ENCODE data around the gene MVB12B.
"Not testable (repeated sequence)": the region's sequence is repeated elsewhere in the genome, so short reads cannot be mapped to it uniquely, and the experiment has no call there.

Gene MVB12B, protein sequence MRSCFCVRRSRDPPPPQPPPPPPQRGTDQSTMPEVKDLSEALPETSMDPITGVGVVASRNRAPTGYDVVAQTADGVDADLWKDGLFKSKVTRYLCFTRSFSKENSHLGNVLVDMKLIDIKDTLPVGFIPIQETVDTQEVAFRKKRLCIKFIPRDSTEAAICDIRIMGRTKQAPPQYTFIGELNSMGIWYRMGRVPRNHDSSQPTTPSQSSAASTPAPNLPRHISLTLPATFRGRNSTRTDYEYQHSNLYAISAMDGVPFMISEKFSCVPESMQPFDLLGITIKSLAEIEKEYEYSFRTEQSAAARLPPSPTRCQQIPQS

DNA sequence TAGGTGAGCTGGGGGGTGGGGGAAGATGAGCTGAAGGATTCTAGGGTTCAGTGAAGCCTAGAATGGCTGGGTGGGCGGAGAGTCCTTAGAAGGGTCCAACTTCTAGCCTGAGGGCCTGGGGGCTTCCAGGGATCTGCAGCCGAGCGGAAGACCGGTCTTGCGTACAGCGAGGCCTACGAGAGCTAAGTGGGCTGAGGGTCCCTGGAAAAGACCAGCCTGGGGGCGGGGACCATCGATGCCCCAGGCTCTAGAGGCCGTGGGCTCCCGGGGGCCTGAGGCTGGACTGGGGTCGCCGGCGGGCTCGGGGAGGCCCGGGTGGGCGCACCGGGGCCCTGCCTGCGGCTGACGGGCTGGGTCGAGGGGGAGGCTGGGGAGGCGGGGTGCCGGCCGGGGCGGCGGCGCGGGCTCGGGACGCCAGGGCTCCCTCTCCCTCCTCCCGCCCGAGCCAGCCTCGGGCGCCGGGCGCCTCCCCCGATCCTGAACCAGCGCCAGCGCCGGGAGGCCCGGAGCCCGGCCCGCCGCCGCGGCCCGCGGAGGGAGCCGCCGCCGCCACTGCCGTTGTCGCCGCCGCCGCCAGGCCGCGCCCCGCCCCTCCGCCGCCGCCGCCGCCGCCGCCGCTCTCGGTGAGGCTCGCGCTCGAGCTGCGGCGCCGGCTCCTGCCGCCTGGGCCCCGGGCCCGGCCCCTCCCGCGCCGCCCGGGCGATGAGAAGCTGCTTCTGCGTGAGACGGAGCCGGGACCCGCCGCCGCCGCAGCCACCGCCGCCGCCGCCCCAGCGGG lies at the start of gene MVB12B:
MVB12B (plus strand) TSS at position 602 of the 778 bp plus-strand sequence; CDS start at position 703, 101 bp downstream.
- peak; percentile 57 for DNase-seq

DNA sequence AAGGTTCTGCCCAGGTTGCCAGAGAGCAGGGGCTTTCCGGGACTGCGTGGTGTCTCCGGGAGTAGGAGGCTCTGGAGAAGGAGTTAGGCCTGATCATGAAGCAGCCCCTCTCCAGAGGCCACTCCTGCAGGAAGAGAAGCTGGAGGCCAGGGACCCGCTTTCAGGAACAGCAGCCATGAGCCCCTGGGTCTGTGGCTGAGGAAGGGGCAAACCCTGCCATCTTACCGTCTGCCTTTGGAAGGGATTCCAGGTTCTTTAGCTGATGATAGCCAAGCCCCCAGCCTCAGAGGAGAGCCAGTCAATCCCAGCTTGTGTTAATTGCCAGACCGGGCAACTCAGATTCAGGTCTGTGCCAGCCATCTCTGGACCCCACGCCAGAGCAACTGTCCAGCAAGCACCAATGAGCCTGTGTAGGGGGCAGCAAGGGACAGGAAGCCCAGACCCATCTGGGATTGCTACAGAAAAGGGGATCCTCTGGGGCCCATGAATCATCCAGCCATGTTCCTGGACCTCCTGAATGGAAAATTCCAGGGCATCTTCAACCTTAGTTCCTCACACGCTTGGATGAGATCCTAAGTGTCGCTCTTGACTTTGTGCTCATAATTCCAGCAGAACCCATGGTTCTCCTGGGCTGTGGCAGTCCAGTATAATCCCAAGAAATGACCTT lies 42.7 kb upstream of the MVB12B start:
- no peak for DNase-seq

DNA sequence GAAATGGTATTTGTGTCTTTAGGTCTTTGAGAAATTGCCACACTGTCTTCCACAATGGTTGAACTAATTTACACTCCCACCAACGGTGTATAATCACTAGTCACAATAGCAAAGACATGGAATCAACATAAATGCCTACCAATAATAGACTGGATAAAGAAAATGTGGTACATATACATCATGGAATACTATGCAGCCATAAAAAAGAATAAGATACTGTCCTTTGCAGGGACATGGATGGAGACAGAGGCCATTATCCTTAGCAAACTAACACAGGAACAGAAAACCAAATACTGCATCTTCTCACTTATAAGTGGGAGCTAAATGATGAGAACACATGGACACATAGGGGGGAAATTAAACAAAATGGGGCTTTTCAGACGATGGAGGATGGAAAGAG lies 41.0 kb upstream of the MVB12B start:
- DNase-seq = not testable (repeated sequence)

DNA sequence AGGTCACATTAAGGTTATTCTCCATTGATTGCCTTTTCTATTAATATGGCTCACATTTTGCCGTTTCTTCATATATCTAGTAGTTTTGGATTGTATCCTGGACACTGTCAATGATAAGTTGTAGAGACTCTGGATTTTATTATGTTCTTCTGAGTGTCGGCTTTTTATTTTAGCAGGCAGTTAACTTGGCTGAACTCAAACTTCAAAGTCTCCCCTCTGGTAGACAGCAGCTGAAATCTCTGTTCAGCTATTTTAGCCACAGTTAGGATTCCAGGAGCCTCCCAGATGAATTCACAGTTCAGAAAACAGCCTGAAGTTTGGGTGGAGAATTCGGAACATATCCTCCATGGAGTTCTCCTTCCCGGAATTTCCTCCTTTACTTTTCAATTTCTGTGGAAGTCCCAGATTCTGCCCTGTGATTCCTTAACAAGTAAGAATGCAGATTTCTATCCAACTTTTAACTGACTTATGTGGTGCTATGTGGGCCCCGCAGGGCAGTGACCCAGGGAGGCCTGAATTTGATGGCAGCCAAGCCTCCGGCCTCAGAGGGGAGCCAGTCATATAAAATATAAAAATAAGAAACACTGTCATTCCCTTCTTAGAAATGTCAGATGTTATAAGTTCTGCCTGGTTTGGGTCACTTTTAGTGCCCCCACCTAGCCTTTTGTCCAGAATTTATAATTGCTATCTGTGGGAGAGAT lies 39.3 kb upstream of the MVB12B start:
- no peak for DNase-seq

DNA sequence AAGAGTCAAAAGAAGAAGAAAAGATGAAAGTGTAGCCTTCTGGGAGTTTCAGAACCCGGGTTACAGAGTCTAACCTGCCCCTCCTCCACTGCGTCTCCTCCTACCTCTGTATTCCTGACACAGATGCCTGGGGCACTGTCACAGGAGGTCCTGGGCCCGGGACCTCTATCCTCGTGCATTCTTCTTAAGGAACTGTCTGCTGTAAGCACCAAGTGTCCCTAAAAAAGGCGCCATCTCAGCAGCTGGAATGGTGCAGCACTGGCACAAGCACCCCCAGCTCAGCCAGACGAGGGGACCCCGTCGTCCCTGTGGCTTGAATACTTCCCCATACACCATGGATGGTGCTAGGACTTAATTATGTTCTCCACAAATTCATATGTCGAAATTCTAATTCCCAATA lies 35.8 kb upstream of the MVB12B start:
- no peak for DNase-seq

DNA sequence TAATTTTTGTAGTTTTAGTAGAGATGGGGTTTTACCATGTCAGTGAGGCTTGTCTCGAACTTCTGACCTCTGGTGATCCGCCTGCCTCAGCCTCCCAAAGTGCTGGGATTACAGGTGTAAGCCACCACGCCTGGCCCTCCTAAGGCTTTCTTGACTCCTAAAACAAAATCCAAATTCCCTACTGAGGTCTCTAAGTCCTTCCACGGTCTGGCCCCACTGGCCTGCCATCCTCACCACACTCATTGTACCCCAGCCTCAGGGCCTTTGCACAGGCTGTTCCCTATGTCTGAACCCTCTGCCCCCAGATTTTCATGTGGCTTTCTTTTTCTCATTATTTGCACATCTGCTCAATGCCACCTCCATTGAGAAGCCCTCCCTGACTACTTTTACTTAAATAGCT lies 34.7 kb upstream of the MVB12B start:
- no peak for DNase-seq

DNA sequence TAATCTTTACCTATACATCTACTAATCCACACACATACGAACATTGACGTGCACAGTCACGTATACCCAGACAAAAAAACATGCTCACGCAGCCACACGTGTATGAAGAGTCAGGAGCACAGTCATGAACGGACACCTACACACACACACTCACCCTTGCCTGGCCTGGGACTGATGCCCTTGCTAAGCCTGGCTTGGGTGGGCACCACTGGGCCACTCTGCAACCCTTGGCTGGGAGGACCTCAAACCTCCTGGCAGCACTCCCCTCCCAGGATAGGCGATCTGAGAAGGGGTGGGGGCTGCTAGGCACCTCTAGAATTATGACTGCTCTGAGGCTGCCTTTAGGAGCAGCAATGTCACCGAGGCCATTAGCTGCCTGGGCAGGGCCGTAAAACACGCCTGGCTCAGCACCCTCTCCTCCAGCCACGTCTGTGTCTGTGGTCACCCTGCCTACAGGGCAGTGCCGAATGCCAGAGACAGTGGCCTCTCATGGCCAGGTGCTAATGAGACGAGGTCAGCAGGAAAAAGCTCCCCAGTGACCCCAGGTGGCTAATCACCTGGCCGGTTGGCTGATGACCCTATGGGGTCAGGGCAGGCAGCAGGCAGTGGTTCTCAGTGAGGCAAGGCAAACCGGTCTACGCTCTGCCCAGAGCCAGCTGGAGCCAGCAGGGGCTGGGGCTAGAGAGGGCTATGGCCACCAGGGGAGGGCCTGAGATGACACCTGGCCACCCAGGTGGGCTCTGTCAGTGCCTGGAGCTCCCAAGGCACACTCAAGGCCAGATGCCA lies 33.7 kb upstream of the MVB12B start:
- DNase-seq = no peak

DNA sequence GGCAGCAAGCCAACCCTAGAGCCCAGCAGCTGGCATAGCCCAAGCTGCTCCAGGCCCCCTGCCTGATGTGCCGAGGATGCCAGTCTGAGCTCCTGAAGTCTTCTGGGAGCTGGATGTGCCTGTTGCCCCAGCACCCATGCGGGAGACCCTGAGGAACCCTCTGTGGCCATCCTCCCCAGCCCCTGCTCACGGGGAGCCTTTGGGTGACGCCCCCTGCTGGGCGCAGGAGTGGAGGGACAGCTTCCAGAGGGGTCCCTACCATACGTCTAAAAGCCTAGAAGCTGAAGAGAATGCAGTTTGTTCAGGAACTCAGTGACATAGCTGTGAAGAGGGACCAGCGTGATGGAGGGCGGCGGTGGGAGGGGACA lies 33.1 kb upstream of the MVB12B start:
- DNase-seq = no peak

DNA sequence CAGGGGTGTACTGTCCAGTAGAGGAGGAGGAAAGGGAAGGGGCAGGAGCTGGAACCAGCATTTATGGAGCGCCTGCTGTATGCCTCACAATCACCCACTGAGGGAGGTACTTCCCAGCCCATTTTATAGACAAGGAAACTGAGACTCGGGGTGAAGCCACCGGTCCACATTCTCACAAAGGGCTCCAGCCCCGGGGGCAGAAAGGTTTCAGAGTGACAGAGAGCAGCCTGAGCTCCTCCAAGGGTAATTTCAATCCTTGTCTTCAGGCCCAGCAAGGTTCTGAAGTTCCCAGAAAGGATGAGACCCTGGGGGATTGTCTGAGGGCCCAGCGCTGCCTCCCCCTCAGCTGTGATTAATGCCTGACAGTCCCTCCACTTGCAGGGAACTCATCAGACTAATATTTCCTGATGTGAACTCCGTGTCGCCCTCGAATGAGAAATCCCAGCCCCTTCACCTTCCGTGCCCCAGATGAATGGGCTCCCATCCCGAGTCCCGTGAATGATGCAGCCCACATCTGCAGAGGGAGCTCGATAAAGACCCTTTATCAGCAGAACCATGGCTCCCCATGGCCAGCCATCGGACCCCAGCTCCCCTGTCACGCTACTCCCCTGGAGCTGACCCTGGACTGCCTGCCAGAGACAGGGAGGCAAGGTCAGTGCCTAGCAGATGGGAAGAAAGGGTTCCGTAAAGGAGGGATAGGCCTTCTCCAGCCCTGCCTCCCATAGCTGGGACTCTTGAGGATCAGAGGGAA lies 32.1 kb upstream of the MVB12B start:
- no peak for DNase-seq

DNA sequence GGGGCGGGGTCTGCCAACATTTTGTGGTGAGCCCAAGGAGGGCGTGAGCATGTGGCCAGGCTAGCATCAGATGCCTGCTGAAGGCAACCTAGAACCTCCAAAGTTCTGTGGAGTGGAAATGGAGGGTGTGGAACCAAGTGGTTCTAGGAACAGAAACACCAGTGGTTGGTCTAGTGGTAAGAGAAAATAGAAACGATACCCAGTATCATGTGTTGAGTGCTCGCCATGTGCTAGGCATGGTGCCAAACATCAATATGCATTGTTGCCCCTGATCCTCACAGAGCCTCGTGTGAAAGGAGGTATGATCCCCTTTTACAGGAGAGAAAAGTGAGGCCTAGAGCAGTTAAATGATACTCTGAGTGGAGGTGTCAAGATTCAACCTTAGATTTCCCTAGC lies 31.5 kb upstream of the MVB12B start:
- DNase-seq = no peak

DNA sequence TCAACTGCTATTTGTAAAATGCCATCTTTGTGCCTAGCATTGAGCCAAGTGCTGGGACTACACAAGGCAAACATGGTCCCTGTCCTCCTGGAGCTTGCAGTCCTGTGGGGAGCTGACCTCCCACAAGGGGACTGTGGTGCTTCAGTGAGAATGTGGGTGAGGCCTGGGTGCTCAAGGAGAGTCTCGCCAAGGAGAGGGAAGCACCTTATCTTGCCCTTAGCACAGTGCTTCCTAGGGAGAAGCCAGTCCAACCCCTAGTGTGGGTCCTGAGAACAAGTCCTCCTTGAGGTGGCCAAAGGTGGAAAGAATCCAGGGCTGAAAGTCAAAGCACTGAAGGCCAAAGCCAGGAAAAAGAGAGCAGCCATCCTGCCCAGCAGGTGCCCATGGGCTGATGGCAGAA lies 31.1 kb upstream of the MVB12B start:
- no peak for DNase-seq

DNA sequence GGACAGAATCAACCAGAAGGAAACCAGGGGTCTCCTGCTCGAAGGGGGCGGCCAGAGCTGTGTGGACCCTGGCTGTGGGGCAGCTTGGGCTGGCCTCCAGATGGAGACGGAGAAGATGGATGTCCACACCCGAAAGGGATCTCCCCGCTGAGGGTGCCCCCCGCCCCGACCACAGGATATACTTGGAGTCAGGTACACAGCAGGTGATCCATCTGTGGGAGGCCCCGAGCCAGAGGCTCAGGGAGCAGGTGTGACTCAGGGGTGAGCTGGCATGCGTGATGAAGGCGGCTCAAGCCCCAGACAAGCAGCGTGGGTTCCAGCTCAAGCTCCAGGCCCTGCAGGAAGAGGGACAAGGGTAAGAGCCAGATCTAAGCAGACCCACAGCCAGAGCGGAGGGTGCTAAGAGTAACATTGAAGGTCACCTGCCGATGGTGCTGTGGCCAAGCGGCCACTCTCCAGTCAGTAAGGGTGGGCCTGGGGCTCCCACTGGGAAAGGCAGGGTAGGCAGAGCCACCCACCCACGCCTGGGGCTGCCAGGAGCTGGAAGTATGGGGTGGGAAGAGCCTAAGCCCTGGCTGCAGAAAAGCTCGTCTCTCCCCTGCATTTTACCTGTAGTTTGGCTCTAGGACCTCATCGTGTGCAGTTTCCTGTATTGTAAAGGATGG lies 30.6 kb upstream of the MVB12B start:
- no peak for DNase-seq

DNA sequence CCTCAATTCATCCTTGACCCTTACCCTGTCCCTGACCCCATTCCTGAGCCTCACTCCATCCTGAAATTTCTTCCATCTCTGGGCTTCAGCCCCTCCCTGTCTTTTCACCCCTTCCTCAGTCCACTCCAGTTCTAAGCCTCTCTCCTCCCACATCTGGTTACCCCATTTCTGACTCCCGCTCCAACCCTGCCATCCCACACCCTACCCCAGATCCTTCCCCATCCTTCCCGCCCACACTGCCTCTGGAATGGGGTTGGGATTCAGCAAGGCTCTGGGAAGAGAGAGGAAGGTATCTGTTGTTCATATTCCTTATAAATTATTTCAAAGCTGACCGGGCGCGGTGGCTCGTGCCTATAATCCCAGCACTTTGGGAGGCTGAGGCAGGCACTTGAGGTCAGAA lies 29.9 kb upstream of the MVB12B start:
- DNase-seq = no peak

DNA sequence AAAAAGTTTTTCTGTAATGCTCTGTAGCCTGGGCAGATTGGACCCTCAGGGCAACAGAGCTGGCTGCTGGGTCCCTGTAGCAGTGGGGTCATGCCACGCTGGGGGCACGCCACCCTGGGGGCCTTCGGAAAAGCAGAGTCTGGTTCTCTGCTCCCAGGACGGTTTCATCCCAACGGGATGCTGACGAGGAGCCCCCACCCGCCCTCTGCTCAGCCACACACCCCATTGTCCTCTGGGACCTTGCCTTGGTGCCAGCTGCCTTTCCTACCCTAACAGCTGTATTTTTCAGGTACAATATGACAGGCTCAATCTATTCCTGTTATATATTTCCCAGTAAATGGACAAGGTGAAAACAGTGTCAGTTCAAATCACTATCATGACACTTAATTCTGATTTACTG lies 29.0 kb upstream of the MVB12B start:
- no peak for DNase-seq

DNA sequence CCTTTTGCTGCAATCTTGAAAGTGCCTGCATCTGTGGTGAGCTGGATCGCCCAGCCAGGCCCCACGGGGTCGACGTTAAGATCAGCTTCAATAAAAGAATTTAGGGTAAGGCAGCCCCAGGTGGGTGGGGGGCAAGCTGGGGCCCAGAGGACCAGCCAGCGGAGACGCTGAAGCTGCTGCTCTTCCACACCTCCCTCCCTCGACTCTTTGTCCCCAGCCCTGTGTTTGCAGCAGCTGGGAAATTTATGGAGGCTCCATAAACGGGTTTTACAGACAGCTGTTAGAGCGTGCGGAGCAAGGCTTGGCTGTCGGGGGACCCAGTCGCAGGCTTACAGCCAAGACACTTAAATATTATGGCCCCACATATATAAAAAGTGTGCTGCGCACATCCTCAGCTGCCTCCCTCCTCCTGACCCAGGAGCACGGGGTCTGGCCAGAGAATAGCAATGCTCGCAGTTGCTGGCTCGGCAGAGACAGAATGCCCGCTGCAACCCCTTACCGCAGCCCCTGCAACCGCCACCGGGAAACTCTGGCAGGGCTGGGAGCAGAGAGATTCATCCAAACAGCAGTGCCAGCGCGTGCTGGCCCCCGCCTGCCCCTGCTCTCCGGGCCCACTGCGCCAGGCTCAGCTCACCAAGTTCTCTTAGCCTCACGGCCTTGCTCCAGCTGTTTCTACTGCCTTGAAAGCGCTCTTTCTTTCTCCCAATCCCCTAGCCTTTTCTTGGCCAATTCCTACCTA lies 28.4 kb upstream of the MVB12B start:
- no peak for DNase-seq

DNA sequence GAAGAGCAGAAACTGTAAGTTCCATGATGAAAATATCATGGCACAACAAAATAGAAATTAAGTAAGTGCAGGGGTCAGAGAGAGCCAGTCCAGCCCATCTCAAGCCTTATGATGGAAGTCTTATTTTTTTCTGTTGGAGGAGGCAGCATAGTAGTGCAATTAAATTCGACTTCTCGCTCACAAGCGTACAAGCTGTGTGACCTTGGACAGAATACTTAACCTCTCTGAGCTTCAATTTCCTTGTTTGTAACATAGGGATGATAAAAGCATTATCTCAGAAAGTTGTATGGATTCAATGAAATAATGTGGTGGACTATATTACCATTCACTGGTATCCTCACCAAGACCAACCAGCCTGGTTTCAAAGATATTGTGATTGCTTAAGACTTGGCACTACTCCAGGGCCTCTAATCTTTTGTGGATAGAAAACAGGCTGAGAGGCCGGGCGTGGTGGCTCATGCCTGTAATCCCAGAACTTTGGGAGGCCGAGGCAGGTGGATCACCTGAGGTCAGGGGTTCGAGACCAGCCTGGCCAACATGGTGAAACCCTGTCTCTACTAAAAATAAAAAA lies 26.8 kb upstream of the MVB12B start:
- no peak for DNase-seq

DNA sequence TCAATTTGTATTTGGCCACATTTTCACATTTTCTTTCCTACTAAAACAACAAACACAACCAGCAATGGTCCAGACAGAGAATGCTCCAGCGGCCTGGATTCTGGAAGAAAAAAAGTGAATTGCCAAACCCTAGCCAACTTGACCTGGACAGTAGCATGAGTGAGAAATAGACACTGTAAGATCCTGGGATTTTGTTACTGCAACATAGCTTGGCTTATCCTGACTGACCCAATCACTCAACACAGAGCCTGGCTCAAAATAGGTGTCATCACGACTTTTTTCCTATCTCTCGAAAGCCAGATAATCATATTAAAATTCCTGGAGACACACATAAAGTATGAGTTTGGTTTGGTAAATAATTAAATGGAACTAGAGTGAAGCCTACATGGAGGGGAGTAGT lies 25.4 kb upstream of the MVB12B start:
- no peak for DNase-seq

DNA sequence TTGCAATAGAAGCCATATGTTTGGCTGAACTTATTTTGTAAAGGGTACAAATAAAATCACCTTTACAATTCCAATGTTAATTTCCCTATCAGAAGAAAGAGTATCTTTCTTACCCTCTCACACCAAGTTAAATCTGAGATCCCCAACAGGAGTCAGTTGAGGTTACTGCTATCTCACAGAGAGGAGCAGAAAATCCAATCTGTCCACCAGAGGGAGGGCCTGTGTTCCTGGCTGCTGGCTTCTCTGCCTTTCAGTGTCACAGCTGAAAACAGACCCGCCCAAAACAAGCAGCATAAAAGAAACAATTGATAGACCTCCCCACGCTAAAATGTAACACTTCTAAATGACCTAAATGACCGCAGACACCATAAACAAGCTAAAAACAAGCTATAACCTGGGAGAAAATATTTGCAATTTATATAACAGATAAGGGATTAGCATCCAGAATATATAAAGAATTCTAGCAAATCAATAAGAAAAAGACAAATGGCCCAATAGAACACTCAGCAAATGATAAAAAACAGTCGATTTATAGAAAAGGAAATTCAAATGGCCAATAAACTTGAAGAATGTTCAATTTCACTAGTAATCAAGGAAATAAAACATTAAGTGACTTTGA lies 24.5 kb upstream of the MVB12B start:
- peak; percentile 65 for DNase-seq

DNA sequence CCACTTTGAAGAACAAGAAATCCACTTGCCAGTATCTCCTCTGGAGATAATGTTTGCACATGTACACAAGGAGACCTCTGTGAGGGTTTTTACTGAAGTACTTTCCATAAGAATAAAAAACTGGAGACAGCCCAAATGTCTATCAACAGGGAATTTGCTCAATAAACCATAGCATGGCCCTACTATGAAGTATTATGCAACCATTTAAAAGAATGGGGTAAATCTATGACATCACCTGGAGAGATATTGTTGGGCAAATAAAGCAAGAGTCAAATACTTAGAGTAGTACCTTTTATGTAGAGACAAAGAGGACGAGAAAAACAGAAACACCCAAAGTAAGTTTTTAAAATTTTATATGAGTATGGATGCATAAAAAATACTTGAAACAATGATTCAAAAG lies 23.9 kb upstream of the MVB12B start:
- DNase-seq = no peak

DNA sequence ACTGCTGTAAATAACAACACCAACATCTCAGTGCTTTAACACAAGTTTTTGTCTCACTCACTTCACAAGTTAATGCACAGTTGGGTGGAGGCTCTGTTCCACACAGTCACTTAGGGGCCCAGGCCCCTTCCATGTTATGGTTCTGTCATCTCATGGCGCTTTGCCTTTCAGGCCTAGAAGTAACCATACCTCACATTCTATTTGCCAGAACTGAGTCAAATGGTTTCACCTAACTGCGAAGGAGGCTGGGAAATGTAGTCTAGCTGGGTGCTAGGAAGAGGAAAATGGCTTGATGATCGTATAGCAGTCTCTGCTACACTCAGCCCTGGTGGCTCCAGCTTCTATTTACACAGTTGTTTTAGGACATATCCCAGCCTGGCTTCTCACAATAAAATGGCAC lies 23.1 kb upstream of the MVB12B start:
- DNase-seq = no peak

All from CD4-positive, alpha-beta T cell treated with Interleukin-17A for 1 hour (primary cell).